Activated naive CD8-positive, alpha-beta T cell treated with anti-CD3 and anti-CD28 coated beads for 36 hours (primary cell): ENCODE measurements around the gene EDDM13. TPM values are rescaled to one million over a fixed set of nuclear protein-coding genes. Genes with fewer than 3 reads are reported as not detected.
"Not testable (repeated sequence)": the region's sequence is repeated elsewhere in the genome, so short reads cannot be mapped to it uniquely, and the experiment has no call there.

ENCODE experiments used
- DNase-seq: peaks from one replicate; pipeline ENCODE4 v3.0.0; 2021
- H3K27ac Mint-ChIP-seq: one replicate; pipeline ENCODE4 v1.8.0; 2022; ENCODE audit warnings: mild to moderate bottlenecking, moderate library complexity, mixed read lengths
- H3K27me3 Mint-ChIP-seq: one replicate; pipeline ENCODE4 v1.8.0; 2022; ENCODE audit warnings: mild to moderate bottlenecking, mixed read lengths
- H3K36me3 Mint-ChIP-seq: one replicate; pipeline ENCODE4 v1.8.0; 2021; ENCODE audit warnings: mild to moderate bottlenecking, mixed read lengths
- H3K4me1 Mint-ChIP-seq: one replicate; pipeline ENCODE4 v1.8.0; 2021; ENCODE audit warnings: mixed read lengths
- H3K4me3 Mint-ChIP-seq: one replicate; pipeline ENCODE4 v1.8.0; 2022; ENCODE audit warnings: mild to moderate bottlenecking, moderate library complexity, mixed read lengths
- H3K9me3 Mint-ChIP-seq: one replicate; pipeline ENCODE4 v1.8.0; 2022; ENCODE audit warnings: mixed read lengths
- total RNA-seq, 2 experiments: library from RNA; stranded (reverse); gene quantifications; one replicate each; pipeline ENCODE4 v1.2.3, GENCODE V29; 2021

The EDDM13 gene
- total RNA-seq, 2 experiments from 2014 or later: 1.5 to 2.5 TPM

GRCh38 chr19:56332695-56333094, 60.1 kb downstream of the EDDM13 start:
- Mint-ChIP-seq H3K4me1 (no peaks in the 10 kb centered on the region), H3K36me3 (peaks cover 5% of the 10 kb centered on the region), H3K27me3 (no peaks in the 10 kb centered on the region), H3K27ac (no peak overlapping the region), H3K4me3 (no peak overlapping the region), H3K9me3 (peaks cover 18% of the 10 kb centered on the region)
- no peak for DNase-seq

GRCh38 chr19:56333506-56333905, 61.0 kb downstream of the EDDM13 start:
- no peak overlapping the region for H3K27ac Mint-ChIP-seq
- peak; percentile 13 for DNase-seq
- H3K36me3 Mint-ChIP-seq: peaks cover 3% of the 10 kb centered on the region
- H3K4me3 Mint-ChIP-seq: no peak overlapping the region
- H3K9me3 Mint-ChIP-seq: peaks cover 18% of the 10 kb centered on the region
- H3K27me3 Mint-ChIP-seq: no peaks in the 10 kb centered on the region
- H3K4me1 Mint-ChIP-seq: no peaks in the 10 kb centered on the region

- not testable (repeated sequence) for H3K4me3 Mint-ChIP-seq, H3K4me1 Mint-ChIP-seq, H3K27me3 Mint-ChIP-seq, H3K36me3 Mint-ChIP-seq, H3K27ac Mint-ChIP-seq, DNase-seq
- H3K9me3 Mint-ChIP-seq: peaks cover 17% of the 10 kb centered on the region
Observed at GRCh38 chr19:56335371-56335770, 62.8 kb downstream of the EDDM13 start.

GRCh38 chr19:56337077-56337476, 64.5 kb downstream of the EDDM13 start:
- not testable (repeated sequence) for H3K4me3 Mint-ChIP-seq, H3K4me1 Mint-ChIP-seq, H3K27me3 Mint-ChIP-seq, H3K27ac Mint-ChIP-seq, H3K36me3 Mint-ChIP-seq, DNase-seq
- H3K9me3 Mint-ChIP-seq: peaks cover 13% of the 10 kb centered on the region

DNA sequence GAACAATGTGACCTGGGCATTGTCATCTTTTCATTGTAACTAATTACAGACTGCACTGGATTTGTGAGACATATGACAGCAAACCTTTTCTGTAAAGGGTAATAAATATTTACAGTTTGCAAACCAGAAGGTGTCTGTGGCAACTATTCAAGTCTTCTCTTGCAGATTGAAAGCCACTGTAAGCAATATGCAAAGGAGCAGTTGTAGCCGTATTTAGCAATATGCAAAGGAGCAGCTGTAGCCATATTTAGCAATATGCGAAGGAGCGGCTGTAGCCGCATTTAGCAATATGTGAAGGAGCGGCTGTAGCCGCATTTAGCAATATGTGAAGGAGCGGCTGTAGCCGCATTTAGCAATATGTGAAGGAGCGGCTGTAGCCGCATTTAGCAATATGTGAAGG, 66.5 kb downstream of the EDDM13 start:
- peaks cover 15% of the 10 kb centered on the region for H3K9me3 Mint-ChIP-seq
- H3K4me1 Mint-ChIP-seq, H3K27me3 Mint-ChIP-seq, H3K4me3 Mint-ChIP-seq, H3K27ac Mint-ChIP-seq, DNase-seq, H3K36me3 Mint-ChIP-seq: not testable (repeated sequence)

DNA sequence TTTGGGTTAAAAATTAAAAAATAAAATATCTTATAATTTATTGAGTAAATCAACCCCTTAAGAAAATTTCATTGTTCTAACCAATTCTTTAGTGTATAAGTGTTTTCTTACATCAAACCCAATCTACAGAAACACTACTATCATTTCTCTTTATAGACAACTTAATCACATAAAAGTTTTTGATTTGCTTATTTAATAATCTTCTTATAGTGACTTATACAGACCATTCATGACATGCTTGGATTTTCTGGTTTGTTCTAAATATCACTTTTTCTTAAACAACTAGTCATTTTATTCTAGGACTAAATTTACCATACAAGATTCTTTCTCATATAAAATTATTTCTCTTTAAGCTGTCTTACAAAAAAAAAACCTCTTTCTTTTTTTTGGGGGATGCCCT, 69.4 kb downstream of the EDDM13 start:
- Mint-ChIP-seq H3K4me3 (no peak overlapping the region), H3K9me3 (peaks cover 12% of the 10 kb centered on the region), H3K27me3 (peaks cover 4% of the 10 kb centered on the region), H3K4me1 (no peaks in the 10 kb centered on the region), H3K27ac (no peak overlapping the region), H3K36me3 (peaks cover 1% of the 10 kb centered on the region)
- DNase-seq: no peak

- Mint-ChIP-seq H3K36me3 (no peaks in the 10 kb centered on the region), H3K4me1 (no peaks in the 10 kb centered on the region)
Observed at GRCh38 chr19:56347163-56347778, 74.7 kb downstream of the EDDM13 start.

GRCh38 chr19:56348289-56348877, 75.8 kb downstream of the EDDM13 start:
- DNase-seq: no peak
- Mint-ChIP-seq H3K27me3 (peaks cover 4% of the 10 kb centered on the region), H3K4me3 (no peak overlapping the region), H3K9me3 (no peaks in the 10 kb centered on the region), H3K36me3 (no peaks in the 10 kb centered on the region), H3K4me1 (no peaks in the 10 kb centered on the region), H3K27ac (no peak overlapping the region)

More at GRCh38 chr19:56347163-56347778, 74.7 kb downstream of the EDDM13 start:
- H3K27me3 Mint-ChIP-seq: peaks cover 4% of the 10 kb centered on the region
- H3K27ac Mint-ChIP-seq: no peak overlapping the region
- no peak overlapping the region for H3K4me3 Mint-ChIP-seq
- no peak for DNase-seq
- peaks cover 7% of the 10 kb centered on the region for H3K9me3 Mint-ChIP-seq

- DNase-seq: peak; percentile 42
- no peaks in the 10 kb centered on the region for H3K27me3 Mint-ChIP-seq
- H3K36me3 Mint-ChIP-seq: no peaks in the 10 kb centered on the region
- H3K9me3 Mint-ChIP-seq: no peaks in the 10 kb centered on the region
- no peak overlapping the region for H3K27ac Mint-ChIP-seq
- no peaks in the 10 kb centered on the region for H3K4me1 Mint-ChIP-seq
- no peak overlapping the region for H3K4me3 Mint-ChIP-seq
Observed at GRCh38 chr19:56350416-56351045, 78.0 kb downstream of the EDDM13 start.

DNA sequence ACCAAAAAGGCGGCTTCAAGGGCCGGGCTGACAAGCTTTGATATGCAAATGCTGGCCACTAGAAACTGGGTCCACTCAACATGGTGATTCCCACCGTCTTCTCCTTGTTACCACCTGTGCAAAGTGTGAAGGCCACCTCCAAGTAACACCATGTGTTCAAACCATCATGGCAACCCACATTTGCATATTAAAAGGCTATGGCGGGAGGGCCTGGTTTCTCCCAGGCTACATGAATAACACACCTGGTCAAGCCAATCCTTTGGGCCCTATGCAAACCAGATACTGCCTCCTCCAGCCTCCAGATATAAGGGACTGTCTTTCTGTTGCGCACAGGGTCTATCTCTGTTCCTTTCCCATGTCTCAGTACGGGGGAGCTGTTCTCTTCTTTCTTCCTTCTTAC, 78.7 kb downstream of the EDDM13 start:
- H3K9me3 Mint-ChIP-seq: no peaks in the 10 kb centered on the region
- H3K27me3 Mint-ChIP-seq: no peaks in the 10 kb centered on the region
- no peak for DNase-seq
- no peaks in the 10 kb centered on the region for H3K36me3 Mint-ChIP-seq
- H3K4me3 Mint-ChIP-seq: no peak overlapping the region
- H3K27ac Mint-ChIP-seq: no peak overlapping the region
- H3K4me1 Mint-ChIP-seq: no peaks in the 10 kb centered on the region

DNA sequence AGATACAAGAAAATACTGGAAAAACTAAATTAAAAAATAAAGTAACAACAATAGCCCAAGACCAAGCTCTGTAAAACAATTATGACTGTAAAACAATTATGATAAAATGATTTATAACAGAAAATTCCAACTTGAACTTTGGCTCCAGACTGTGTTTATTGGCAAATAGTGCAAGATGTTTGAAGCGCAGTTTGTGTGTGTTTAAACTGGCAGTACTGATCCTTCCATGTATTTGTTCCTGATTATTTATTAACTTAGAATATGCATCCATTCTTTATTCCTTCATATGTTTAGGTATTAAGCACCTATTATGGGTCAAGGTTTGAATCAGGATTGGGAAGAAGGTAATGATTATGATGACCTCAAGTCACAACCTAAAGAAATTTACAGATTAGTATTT, 83.0 kb downstream of the EDDM13 start:
- Mint-ChIP-seq H3K36me3 (peaks cover 29% of the 10 kb centered on the region), H3K4me3 (no peak overlapping the region), H3K27me3 (no peaks in the 10 kb centered on the region), H3K4me1 (no peaks in the 10 kb centered on the region), H3K27ac (no peak overlapping the region), H3K9me3 (peaks cover 19% of the 10 kb centered on the region)
- DNase-seq: no peak

DNA sequence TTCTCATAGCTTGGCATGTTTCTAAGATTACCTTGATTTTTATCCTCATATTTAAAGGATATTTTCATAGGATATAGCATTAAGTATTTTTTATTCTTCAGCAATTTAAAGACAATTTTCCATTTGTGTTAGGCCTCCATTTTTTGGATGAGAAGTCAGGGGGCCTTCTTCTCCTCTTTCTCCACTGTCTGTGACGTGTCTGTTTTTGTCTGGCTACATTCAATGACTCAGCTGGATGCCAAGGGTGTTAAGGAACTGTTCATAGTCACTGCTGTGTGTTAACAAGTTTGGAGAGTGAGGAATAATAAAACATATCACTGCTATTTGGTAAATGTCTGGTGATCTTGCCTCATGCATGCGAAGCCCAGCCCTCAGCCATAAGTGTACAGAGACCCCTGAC, 84.4 kb downstream of the EDDM13 start:
- Mint-ChIP-seq H3K4me1 (no peaks in the 10 kb centered on the region), H3K27me3 (no peaks in the 10 kb centered on the region), H3K36me3 (peaks cover 38% of the 10 kb centered on the region), H3K9me3 (peaks cover 28% of the 10 kb centered on the region), H3K4me3 (no peak overlapping the region), H3K27ac (no peak overlapping the region)
- no peak for DNase-seq

Other genes starting within 250 kb of the EDDM13 start
- gene ZNF787, start 151.5 kb upstream of the EDDM13 start, total RNA-seq: 10 to 100 TPM; 34.2 to 35.6 TPM
- gene ZNF444, start 131.5 kb upstream of the EDDM13 start, total RNA-seq: 10 to 100 TPM; 28.6 to 33.7 TPM
- gene GALP, start 96.7 kb upstream of the EDDM13 start, total RNA-seq: not detected
- not detected for gene ZSCAN5B, start 75.0 kb upstream of the EDDM13 start, total RNA-seq
- not detected for gene ZSCAN5C, start 70.5 kb upstream of the EDDM13 start, total RNA-seq
- gene ZSCAN5A, start 42.1 kb downstream of the EDDM13 start, total RNA-seq: 10 to 100 TPM; 10.6 to 15.8 TPM
- 1 to 10 TPM; 2.3 to 3.2 TPM for gene ZNF582, start 120.8 kb downstream of the EDDM13 start, total RNA-seq
- gene ZNF583, start 131.6 kb downstream of the EDDM13 start, total RNA-seq: 1 to 10 TPM; 4.7 to 5.2 TPM
- gene ZNF667, start 204.6 kb downstream of the EDDM13 start, total RNA-seq: 1 to 10 TPM; 7.3 to 7.7 TPM
- 1 to 10 TPM; 1.2 to 1.5 TPM for gene ZNF471, start 235.1 kb downstream of the EDDM13 start, total RNA-seq